GM10248 (cell line): ENCODE measurements around the gene DOCK1.

ENCODE experiments used
- CTCF ChIA-PET: fragments of 300-600 bp; sonication (Branson Sonifier 250); formaldehyde crosslinking; extraction: SDS; loops from one replicate; lab custom pipeline; 2021; ENCODE audit warnings: antibody characterized with exemption; lab: Yijun Ruan, JAX
- POLR2A ChIA-PET: fragments of 350-650 bp; sonication (Branson Sonifier 250); formaldehyde crosslinking; extraction: SDS; loops from one replicate; lab custom pipeline; 2020; ENCODE audit warnings: antibody characterized with exemption; lab: Yijun Ruan, JAX
- DNase-seq: peaks from one replicate; pipeline ENCODE4 v3.0.0; 2012; ENCODE audit errors: extremely low spot score
- TF ChIP-seq, protein P1 (sequence below): IDR thresholded peaks from 2 replicates; pipeline ENCODE4 v1.5.1; 2012; ENCODE audit warnings: mild to moderate bottlenecking, low read depth; ENCODE audit errors: extremely low read depth, missing control alignments, control extremely low read depth

The DOCK1 gene

DNA sequence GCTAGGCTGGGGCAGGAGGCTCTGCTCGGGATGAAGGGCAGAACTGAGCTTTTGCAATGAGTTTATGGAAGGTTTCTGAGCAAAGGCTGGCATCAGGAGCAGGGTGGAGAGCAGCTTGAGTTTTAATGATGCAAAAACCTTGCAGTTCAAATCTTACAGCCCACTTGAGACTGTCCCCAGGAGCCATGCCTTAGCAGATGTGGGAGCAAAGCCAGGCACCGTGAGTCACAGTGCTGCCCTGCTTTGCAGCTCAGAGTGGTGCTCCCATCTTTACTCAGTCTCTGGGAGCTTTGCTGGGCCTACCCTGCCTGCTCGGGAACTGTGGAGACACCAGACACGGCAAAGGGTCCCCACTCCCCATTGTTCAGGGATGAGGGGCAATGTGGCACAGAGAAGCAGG is 521.5 kb downstream of the DOCK1 start:
- TF ChIP-seq, protein P1, sequence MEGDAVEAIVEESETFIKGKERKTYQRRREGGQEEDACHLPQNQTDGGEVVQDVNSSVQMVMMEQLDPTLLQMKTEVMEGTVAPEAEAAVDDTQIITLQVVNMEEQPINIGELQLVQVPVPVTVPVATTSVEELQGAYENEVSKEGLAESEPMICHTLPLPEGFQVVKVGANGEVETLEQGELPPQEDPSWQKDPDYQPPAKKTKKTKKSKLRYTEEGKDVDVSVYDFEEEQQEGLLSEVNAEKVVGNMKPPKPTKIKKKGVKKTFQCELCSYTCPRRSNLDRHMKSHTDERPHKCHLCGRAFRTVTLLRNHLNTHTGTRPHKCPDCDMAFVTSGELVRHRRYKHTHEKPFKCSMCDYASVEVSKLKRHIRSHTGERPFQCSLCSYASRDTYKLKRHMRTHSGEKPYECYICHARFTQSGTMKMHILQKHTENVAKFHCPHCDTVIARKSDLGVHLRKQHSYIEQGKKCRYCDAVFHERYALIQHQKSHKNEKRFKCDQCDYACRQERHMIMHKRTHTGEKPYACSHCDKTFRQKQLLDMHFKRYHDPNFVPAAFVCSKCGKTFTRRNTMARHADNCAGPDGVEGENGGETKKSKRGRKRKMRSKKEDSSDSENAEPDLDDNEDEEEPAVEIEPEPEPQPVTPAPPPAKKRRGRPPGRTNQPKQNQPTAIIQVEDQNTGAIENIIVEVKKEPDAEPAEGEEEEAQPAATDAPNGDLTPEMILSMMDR, result no peak
- POLR2A ChIA-PET, result interaction anchor here (0.5 kb wide), 1 partner anchor 288 kb away, joined by 4 read pairs; no protein-coding TSS in a partner anchor
- DNase-seq, result no peak
- CTCF ChIA-PET, result interaction anchor here (1.0 to 1.6 kb wide), 2 partner anchors 14 to 47 kb away, joined by 3 read pairs; no protein-coding TSS in a partner anchor

DNA sequence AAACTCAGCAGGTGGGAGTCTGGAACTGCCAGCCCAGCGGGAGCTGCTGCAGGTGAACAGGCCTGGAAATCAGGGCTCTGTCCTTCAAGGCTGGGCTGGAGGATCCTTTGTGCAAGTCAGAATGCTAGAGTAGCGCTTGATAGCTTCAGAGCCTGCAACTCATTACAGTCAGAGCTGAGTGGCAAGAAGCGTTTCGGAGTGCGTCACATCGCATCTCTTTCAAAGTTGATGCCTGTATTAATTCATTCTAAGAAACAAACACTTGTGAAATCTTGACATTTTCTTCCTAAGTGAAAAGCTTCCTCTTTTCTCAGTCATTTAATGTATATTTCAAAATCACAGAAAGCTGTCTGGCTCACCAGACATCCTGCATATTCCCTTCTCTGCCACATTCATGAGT is 522.7 kb downstream of the DOCK1 start:
- CTCF ChIA-PET, result no interaction called here
- TF ChIP-seq, protein P1, result no peak

DNA sequence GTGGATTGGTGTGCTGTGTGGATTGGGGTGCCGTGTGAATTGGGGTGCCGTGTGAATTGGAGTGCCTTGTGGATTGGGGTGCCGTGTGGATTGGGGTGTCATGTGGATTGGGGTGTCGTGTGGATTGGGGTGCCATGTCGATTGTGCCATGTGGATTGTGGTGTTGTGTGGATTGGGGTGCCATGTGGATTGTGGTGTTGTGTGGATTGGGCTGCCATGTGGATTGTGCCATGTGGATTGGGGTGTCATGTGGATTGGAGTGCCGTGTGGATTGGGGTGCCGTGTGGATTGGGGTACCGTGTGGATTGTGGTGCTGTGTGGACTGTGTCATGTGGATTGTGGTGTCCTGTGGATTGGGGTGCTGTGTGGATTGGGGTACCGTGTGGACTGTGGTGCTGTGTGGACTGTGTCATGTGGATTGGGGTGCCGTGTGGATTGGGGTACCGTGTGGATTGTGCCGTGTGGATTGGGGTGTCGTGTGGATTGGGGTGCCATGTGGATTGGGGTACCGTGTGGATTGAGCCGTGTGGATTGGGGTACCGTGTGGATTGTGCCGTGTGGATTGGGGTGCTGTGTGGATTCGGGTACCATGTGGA is 523.3 kb downstream of the DOCK1 start:
- TF ChIP-seq, protein P1, result no peak
- DNase-seq, result no peak
- ChIA-PET POLR2A (no interaction called here), CTCF (no interaction called here)

More for the DNA sequence above, 522.7 kb downstream of the DOCK1 start:
- no peak for DNase-seq
- POLR2A ChIA-PET, result no interaction called here

DNA sequence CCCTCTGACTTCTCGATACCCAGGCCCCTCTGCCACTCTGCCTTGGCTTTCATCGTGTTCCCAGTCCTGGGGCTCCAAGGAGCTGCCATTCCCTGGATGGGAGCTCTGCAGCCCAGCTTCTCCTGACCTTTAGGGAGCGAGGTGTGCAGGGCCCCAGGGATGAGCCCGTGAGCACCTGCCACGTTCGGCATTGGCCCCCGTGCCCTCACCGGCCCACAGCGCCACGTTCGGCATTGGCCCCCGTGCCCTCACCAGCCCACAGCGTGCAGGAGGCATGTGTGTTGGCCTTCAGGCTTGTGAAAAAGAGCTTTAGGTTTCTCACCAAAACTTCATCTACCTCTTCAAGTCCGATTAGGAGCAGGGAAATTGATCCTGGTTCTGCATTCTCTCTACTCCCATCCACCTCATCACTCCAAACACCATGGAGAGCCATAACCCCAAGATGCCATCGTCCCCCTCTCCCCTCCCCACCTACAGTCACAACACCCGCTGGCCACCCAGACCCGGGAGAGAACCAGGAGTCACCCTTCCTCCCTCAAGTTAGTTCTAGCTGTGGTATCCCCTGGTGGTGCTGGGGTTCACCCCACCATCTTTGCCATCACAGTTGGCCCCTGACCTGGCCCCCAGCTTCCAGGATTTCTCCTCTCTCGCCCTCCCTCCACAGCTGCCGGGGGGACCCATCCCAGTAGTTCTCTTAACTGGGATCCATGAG is 524.5 kb downstream of the DOCK1 start:
- POLR2A ChIA-PET, result no interaction called here
- DNase-seq, result no peak
- CTCF ChIA-PET, result no interaction called here
- TF ChIP-seq, protein P1, result no peak

DNA sequence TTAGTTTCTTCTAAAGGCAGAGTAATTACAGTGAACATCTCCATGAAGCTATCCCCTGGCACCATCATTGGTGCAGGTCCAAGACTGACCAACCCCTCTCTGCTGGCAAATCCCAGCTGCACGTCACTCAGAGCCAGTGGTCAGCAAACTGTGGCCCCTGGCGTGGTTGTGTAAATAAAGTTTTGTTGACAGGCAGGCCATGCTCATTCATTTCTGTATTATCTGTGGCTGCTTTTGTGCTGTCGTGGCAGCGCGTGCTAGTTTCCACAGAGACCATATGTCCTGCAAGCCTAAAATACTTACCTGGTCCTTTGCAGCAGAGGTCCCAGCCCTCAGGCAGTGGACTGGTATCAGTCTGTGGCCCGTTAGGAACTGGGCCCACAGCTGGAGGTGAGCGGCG is 526.3 kb downstream of the DOCK1 start:
- TF ChIP-seq, protein P1, result no peak
- ChIA-PET CTCF (no interaction called here), POLR2A (no interaction called here)
- DNase-seq, result no peak

DNA sequence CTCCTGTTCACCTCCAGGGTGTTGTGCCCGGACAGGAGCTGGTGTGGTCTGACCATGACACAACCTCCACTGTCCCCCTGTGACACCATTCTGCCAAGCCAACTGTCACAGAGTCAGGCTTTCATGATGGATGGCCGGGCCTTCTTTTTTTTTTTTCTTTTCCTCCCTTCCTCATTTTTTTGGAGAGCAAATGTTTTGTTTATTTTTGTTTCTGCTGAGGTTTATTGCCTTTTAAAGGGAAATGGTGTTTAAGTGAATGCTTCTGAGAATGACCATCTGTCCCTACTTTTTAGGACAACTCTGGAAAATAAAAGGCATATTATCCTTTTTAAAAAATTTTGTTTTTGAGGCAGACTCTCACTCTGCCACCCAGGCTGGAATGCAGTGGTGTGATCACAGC is 528.8 kb downstream of the DOCK1 start:
- TF ChIP-seq, protein P1, result no peak
- CTCF ChIA-PET, result interaction anchor here (1.0 kb wide), 1 partner anchor 10 kb away, joined by 3 read pairs; no protein-coding TSS in a partner anchor
- no peak for DNase-seq
- POLR2A ChIA-PET, result no interaction called here
